Activated naive CD8-positive, alpha-beta T cell (primary cell): ENCODE results near the gene CFD.

ENCODE experiments used
- H3K27ac Mint-ChIP-seq: one replicate; pipeline ENCODE4 v1.8.0; 2021; ENCODE audit warnings: mixed read lengths
- H3K27me3 Mint-ChIP-seq: one replicate; pipeline ENCODE4 v1.8.0; 2021; ENCODE audit warnings: mixed read lengths
- H3K36me3 Mint-ChIP-seq: one replicate; pipeline ENCODE4 v1.8.0; 2021; ENCODE audit warnings: mixed read lengths
- H3K4me1 Mint-ChIP-seq: one replicate; pipeline ENCODE4 v1.8.0; 2021; ENCODE audit warnings: low read depth, mixed read lengths
- H3K4me3 Mint-ChIP-seq: one replicate; pipeline ENCODE4 v1.8.0; 2021; ENCODE audit warnings: mild to moderate bottlenecking, mixed read lengths
- H3K9me3 Mint-ChIP-seq: one replicate; pipeline ENCODE4 v1.8.0; 2021; ENCODE audit warnings: low read depth, mixed read lengths

The CFD gene

GRCh38 chr19:897442-898039, 38.1 kb downstream of the CFD start:
- H3K4me1 Mint-ChIP-seq = peaks cover 4% of the 10 kb centered on the region
- H3K36me3 Mint-ChIP-seq = no peaks in the 10 kb centered on the region
- no peaks in the 10 kb centered on the region for H3K27me3 Mint-ChIP-seq
- H3K4me3 Mint-ChIP-seq = no peak overlapping the region
- H3K9me3 Mint-ChIP-seq = no peaks in the 10 kb centered on the region
- H3K27ac Mint-ChIP-seq = no peak overlapping the region

GRCh38 chr19:898663-899062, 39.2 kb downstream of the CFD start:
- Mint-ChIP-seq H3K9me3 (no peaks in the 10 kb centered on the region), H3K4me1 (peaks cover 4% of the 10 kb centered on the region), H3K27me3 (no peaks in the 10 kb centered on the region), H3K27ac (no peak overlapping the region), H3K4me3 (no peak overlapping the region), H3K36me3 (no peaks in the 10 kb centered on the region)

DNA sequence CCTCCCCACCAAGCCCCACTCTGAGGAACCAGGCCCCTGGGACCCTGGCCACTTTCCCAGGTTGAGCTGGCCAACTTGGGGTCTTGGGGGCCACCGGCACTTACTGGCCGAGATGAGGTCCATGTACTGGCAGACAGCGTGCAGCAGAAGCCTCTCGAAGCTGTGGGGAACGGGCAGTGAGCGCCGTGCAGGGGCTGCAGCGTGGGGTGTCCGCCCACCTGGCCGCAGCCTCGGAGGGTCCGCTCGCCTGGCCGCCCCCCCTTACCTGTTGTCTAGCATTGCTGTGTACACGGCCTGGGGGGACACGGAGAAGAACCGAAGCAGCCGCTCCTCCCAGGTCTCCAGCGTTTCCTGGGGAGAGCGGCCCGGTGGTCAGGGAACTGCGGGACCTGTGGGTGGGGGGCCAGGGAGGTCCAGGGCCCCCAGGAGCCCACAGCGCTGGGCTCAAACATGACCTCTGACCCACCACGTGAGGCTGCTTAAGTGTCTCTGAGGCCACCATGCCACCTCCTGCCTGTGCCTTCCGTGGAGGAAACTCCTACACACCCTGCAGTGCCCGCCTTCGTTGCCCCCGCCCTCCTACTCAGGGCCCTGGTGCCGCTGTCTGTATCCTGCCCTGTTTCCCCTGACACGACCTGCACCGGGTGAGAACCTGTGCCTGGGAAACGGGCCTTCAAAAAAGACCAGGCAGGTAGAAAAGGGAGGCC, 40.0 kb downstream of the CFD start:
- Mint-ChIP-seq H3K4me3 (no peak overlapping the region), H3K27me3 (no peaks in the 10 kb centered on the region), H3K27ac (no peak overlapping the region), H3K36me3 (no peaks in the 10 kb centered on the region), H3K4me1 (peaks cover 9% of the 10 kb centered on the region), H3K9me3 (no peaks in the 10 kb centered on the region)

GRCh38 chr19:900043-900301, 40.5 kb downstream of the CFD start:
- no peak overlapping the region for H3K4me3 Mint-ChIP-seq
- no peak overlapping the region for H3K27ac Mint-ChIP-seq
- no peaks in the 10 kb centered on the region for H3K36me3 Mint-ChIP-seq
- peaks cover 13% of the 10 kb centered on the region for H3K4me1 Mint-ChIP-seq
- no peaks in the 10 kb centered on the region for H3K9me3 Mint-ChIP-seq
- H3K27me3 Mint-ChIP-seq = no peaks in the 10 kb centered on the region

- Mint-ChIP-seq H3K27ac (no peak overlapping the region), H3K4me1 (peaks cover 14% of the 10 kb centered on the region), H3K27me3 (no peaks in the 10 kb centered on the region), H3K36me3 (no peaks in the 10 kb centered on the region), H3K4me3 (no peak overlapping the region), H3K9me3 (no peaks in the 10 kb centered on the region)
Observed at GRCh38 chr19:900302-901111, 41.0 kb downstream of the CFD start.

DNA sequence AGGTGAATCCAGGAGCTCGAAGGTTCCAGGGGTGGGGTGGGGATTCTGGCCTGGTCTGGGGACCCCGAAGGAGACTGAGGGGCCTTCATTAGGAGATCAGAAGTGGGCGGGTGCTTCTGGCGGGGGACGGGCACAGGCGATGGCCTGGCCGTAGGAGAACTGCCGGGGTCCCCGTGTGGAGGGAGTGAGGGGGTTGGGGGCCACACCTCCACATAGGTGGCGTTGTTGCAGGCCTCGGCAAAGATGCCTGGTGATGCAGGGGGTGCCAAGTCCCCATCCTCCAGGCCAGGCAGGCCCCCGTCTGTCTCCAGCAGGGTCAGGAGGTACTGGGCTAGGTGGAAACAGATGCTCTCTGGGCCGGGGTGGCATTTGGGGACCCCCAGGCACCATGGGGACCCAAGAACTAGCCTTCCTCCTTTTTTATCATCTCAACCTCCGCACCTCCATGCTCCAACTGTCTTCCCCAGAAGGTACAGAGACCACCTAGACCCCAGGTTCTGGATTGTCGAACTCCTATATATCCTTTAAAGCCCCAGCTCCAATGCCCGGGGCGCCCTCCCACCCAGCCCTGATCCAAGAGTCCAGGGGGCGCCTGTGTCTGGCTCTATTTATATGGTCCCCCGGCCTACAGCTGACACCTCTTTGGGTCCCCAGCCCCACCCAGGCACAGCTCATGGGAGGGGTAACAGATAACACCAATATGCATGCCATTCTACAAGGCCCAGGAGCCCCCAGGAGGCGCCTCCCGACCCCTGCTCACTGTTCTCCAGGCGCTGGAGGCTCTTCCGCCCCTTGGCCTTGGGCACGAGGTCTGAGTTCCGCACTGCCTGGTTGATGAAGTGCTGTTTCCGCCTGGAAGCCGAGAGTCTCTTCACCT, 42.0 kb downstream of the CFD start:
- no peaks in the 10 kb centered on the region for H3K36me3 Mint-ChIP-seq
- H3K9me3 Mint-ChIP-seq = no peaks in the 10 kb centered on the region
- no peak overlapping the region for H3K4me3 Mint-ChIP-seq
- peak overlapping the region; percentile 28 for H3K27ac Mint-ChIP-seq
- H3K27me3 Mint-ChIP-seq = no peaks in the 10 kb centered on the region
- peaks cover 21% of the 10 kb centered on the region for H3K4me1 Mint-ChIP-seq

DNA sequence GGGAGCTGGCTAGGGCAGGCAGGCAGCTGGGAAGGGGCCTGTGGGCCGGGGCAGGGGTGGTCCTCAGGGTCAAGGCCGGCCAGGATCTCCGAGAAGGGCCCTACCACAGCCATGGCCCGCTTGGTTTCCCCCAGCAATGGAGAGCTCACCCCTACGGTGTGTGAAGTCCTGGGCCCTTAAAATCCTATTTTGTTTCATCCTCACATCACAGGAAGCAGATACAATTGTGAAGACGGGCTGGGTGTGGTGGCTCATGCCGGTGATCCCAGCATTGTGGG, 42.6 kb downstream of the CFD start:
- H3K9me3 Mint-ChIP-seq = no peaks in the 10 kb centered on the region
- H3K27me3 Mint-ChIP-seq = no peaks in the 10 kb centered on the region
- peak overlapping the region; percentile 28 for H3K27ac Mint-ChIP-seq
- no peak overlapping the region for H3K4me3 Mint-ChIP-seq
- H3K36me3 Mint-ChIP-seq = no peaks in the 10 kb centered on the region
- H3K4me1 Mint-ChIP-seq = peaks cover 27% of the 10 kb centered on the region

- H3K4me3 Mint-ChIP-seq = no peak overlapping the region
Observed at GRCh38 chr19:902446-903226, 43.2 kb downstream of the CFD start.

DNA sequence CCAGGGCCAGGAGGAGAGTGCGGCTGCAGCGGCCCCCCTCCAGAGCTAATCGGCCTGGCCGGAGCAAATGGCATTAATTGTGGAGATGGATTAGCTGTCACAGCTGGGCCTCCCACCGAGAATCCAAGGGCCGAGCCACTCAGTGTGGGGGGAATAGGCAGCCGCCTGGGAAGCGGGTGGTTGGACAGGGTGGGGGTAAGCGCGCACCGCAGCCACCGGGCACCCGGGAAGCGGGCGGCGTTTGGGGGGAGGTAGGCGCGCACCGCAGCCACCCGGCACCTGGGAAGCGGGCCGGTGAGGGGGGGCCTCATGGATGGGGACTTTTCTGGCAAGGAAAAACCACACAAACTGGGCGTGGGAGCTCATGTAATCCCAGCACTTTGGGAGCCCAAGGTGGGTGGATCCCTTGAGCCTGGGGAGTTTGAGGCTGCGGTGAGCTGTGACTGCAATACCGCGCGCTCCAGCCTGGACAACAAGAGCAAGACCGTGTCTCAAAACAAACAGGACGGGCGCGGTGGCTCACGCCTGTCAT, 43.9 kb downstream of the CFD start:
- H3K27me3 Mint-ChIP-seq = no peaks in the 10 kb centered on the region
- H3K9me3 Mint-ChIP-seq = no peaks in the 10 kb centered on the region
- no peak overlapping the region for H3K4me3 Mint-ChIP-seq
- H3K27ac Mint-ChIP-seq = no peak overlapping the region
- H3K36me3 Mint-ChIP-seq = no peaks in the 10 kb centered on the region
- peaks cover 38% of the 10 kb centered on the region for H3K4me1 Mint-ChIP-seq

More at GRCh38 chr19:902446-903226, 43.2 kb downstream of the CFD start:
- no peaks in the 10 kb centered on the region for H3K9me3 Mint-ChIP-seq
- no peak overlapping the region for H3K27ac Mint-ChIP-seq
- no peaks in the 10 kb centered on the region for H3K27me3 Mint-ChIP-seq
- peaks cover 33% of the 10 kb centered on the region for H3K4me1 Mint-ChIP-seq
- H3K36me3 Mint-ChIP-seq = no peaks in the 10 kb centered on the region

GRCh38 chr19:904545-904944, 45.1 kb downstream of the CFD start:
- Mint-ChIP-seq H3K27me3 (no peaks in the 10 kb centered on the region), H3K36me3 (no peaks in the 10 kb centered on the region), H3K9me3 (no peaks in the 10 kb centered on the region), H3K4me3 (no peak overlapping the region), H3K27ac (no peak overlapping the region), H3K4me1 (peaks cover 48% of the 10 kb centered on the region)

DNA sequence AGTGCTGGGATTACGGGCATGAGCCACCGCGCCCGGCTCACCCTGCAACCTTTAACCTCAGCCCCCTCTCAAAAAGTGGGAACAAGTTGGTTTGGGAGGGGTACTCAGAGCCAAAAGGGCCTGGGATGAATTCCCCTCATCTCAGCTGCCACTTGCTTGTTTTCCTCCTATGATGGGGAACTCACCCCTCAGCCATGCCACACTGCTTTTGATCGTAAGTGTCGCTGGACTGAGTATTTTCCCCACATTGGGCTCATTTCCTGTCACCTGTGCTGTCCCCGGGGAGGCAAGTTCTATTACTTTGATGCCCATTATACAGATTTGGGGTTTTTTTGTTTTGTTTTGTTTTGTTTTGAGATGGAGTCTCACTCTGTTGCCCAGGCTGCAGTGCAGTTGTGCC, 47.0 kb downstream of the CFD start:
- Mint-ChIP-seq H3K27me3 (no peaks in the 10 kb centered on the region), H3K27ac (peak overlapping the region; percentile 72), H3K4me1 (peaks cover 61% of the 10 kb centered on the region), H3K9me3 (no peaks in the 10 kb centered on the region), H3K36me3 (no peaks in the 10 kb centered on the region), H3K4me3 (peak overlapping the region; percentile 57)

GRCh38 chr19:907183-907853, 47.9 kb downstream of the CFD start:
- Mint-ChIP-seq H3K4me3 (peak overlapping the region; percentile 54), H3K9me3 (no peaks in the 10 kb centered on the region), H3K27ac (peak overlapping the region; percentile 72), H3K27me3 (no peaks in the 10 kb centered on the region), H3K36me3 (no peaks in the 10 kb centered on the region), H3K4me1 (peaks cover 59% of the 10 kb centered on the region)

DNA sequence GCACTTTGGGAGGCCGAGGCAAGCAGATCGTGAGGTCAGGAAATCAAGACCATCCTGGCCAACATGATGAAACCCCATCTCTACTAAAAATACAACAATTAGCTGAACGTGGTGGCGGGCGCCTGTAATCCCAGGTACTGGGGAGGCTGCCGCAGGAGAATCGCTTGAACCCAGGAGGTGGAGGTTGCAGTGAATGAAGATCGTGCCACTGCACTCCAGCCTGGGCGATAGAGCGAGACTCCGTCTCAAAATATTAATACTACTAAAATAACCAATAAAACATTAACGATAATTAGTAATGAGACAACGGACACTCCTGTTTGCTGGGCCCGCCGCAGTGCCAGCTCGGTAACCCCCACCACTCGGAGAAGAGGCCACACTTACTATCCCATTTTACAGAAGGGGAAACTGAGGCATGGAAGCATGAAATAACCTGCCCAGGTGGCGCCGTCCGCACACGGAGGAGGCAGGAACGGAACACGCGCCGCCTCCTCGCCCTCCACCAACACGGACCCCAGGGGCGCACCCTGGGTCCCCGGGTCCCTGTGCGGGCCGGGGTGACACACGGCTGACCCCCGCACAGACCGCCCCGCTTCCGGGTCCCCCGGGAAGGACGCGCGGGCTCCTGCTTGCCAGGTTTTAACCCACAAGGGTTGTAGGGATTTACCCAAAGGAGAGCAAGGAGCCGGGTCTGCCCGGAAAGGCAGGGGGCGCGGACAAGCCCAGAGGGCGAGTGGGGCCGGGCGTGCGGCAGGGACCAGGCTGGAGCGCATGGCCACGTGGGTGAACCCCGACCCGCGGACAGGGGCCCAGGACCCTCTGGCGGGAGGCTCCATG, 52.0 kb downstream of the CFD start:
- no peaks in the 10 kb centered on the region for H3K9me3 Mint-ChIP-seq
- peaks cover 44% of the 10 kb centered on the region for H3K4me1 Mint-ChIP-seq
- H3K27me3 Mint-ChIP-seq = no peaks in the 10 kb centered on the region
- H3K36me3 Mint-ChIP-seq = no peaks in the 10 kb centered on the region
- peak overlapping the region; percentile 80 for H3K4me3 Mint-ChIP-seq
- peak overlapping the region; percentile 79 for H3K27ac Mint-ChIP-seq
